Prostate gland (tissue), 2 donors: ENCODE data around the gene DSCAM. TPM values are rescaled to one million over a fixed set of nuclear protein-coding genes. Genes with fewer than 3 reads are reported as not detected.

Experiments used
- DNase-seq: peaks from one replicate; pipeline ENCODE4 v3.0.0-alpha.2; 2019; ENCODE audit warnings: low spot score
- H3K27ac ChIP-seq, 2 donors: fragments of 200-600 bp; sonication (generic); 2 replicates each; pipeline ENCODE4 v1.5.1; 2017 to 2019
- H3K27me3 ChIP-seq: fragments of 200-600 bp; sonication (generic); replicated peaks from 2 replicates; pipeline ENCODE4 v1.5.1; 2019; ENCODE audit not compliant: insufficient read depth
- H3K36me3 ChIP-seq, 2 donors: fragments of 200-600 bp; sonication (generic); 1 replicate in 1 of 2; 2 replicates in 1 of 2; pipeline versions ENCODE4 v1.5.1 to v1.8.1; 2017 to 2019
- H3K4me1 ChIP-seq: fragments of 200-600 bp; sonication (generic); replicated peaks from 2 replicates; pipeline ENCODE4 v1.5.1; 2019
- H3K4me3 ChIP-seq, 2 donors: fragments of 200-600 bp; sonication (generic); 2 replicates each; pipeline ENCODE4 v1.5.1; 2017 to 2019
- H3K9me3 ChIP-seq: fragments of 200-600 bp; sonication (generic); 2 replicates; pipeline ENCODE4 v1.5.1; 2017
- CTCF ChIP-seq, 4 experiments: fragments of 200-600 bp in 2 of 4; fragments of 450-650 bp in 2 of 4; sonication (generic) in 2 of 4; IDR thresholded peaks; 1 replicate in 3 of 4; 2 replicates in 1 of 4; pipeline ENCODE4 v1.5.1; 2016 to 2019; ENCODE audit warnings: antibody characterized with exemption in 4 of 4, mild to moderate bottlenecking in 2 of 4, moderate library complexity in 2 of 4
- POLR2A ChIP-seq: fragments of 450-650 bp; IDR thresholded peaks from one replicate; pipeline ENCODE4 v1.6.1; 2016; ENCODE audit warnings: antibody characterized with exemption, mild to moderate bottlenecking
- POLR2AphosphoS5 ChIP-seq: sonication (generic); formaldehyde crosslinking; IDR thresholded peaks from one replicate; pipeline ENCODE4 v1.6.1; 2017; ENCODE audit warnings: antibody characterized with exemption
- WGBS: methylation state at CpG from one replicate; pipeline ENCODE4 v1.1.5; 2018; 5-methylcytosine and 5-hydroxymethylcytosine counted together
- intact Hi-C: fragments of 100-400 bp; cut with DNase I; formaldehyde crosslinking; loops from one replicate; pipeline ENCODE4 v1.14.2; 2022
- total RNA-seq, 2 donors: library from RNA; depleted of rRNA; stranded (reverse); fragments of >200 nt; gene quantifications; one replicate each; pipeline ENCODE4 v1.1.0, GENCODE V29; 2016

The DSCAM gene
- total RNA-seq, 2 donors from 2014 or later = under 0.01 to 1.6 TPM

- intact Hi-C loops = no loop called here
- WGBS = 84% methylated on average over 5 of the region's 5 CpGs
- H3K9me3 ChIP-seq = no peaks in the 10 kb centered on the region
- no peak overlapping the region for H3K4me3 ChIP-seq
- no peak overlapping the region for H3K27ac ChIP-seq
- no peaks in the 10 kb centered on the region for H3K36me3 ChIP-seq
- H3K27me3 ChIP-seq = no peaks in the 10 kb centered on the region
- DNase-seq = no peak
- no peak for TF ChIP-seq CTCF (IDR thresholded peaks at IDR 0.05)
- no peak for TF ChIP-seq POLR2A
- no peak for TF ChIP-seq POLR2AphosphoS5
- H3K4me1 ChIP-seq = no peaks in the 10 kb centered on the region
These were observed 160.4 kb downstream of the DSCAM start for GRCh38 chr21:40686526-40686925.

GRCh38 chr21:40685141-40685540 lies 161.8 kb downstream of the DSCAM start:
- TF ChIP-seq POLR2A (no peak), POLR2AphosphoS5 (no peak), CTCF (IDR thresholded peaks at IDR 0.05) (no peak)
- H3K4me3 ChIP-seq = no peak overlapping the region
- DNase-seq = no peak
- no peak overlapping the region for H3K27ac ChIP-seq
- H3K27me3 ChIP-seq = no peaks in the 10 kb centered on the region
- no peaks in the 10 kb centered on the region for H3K4me1 ChIP-seq
- no peaks in the 10 kb centered on the region for H3K9me3 ChIP-seq
- no peaks in the 10 kb centered on the region for H3K36me3 ChIP-seq
- WGBS = 85% methylated on average over 3 of the region's 3 CpGs
- intact Hi-C loops = no loop called here

- no peak overlapping the region for H3K4me3 ChIP-seq
- no peak for TF ChIP-seq POLR2A
- no peak for TF ChIP-seq CTCF (IDR thresholded peaks at IDR 0.05)
- no peak for TF ChIP-seq POLR2AphosphoS5
- 92% methylated on average over 2 of the region's 2 CpGs for WGBS
- no peaks in the 10 kb centered on the region for H3K36me3 ChIP-seq
- no peaks in the 10 kb centered on the region for H3K4me1 ChIP-seq
- intact Hi-C loops = no loop called here
- no peaks in the 10 kb centered on the region for H3K9me3 ChIP-seq
- no peak for DNase-seq
- H3K27me3 ChIP-seq = no peaks in the 10 kb centered on the region
- H3K27ac ChIP-seq = no peak overlapping the region
These were observed 162.2 kb downstream of the DSCAM start for GRCh38 chr21:40684726-40685125.

GRCh38 chr21:40683349-40683748 lies 163.6 kb downstream of the DSCAM start:
- H3K36me3 ChIP-seq = no peaks in the 10 kb centered on the region
- intact Hi-C loops = no loop called here

More at GRCh38 chr21:40683349-40683748, 163.6 kb downstream of the DSCAM start:
- H3K4me1 ChIP-seq = no peaks in the 10 kb centered on the region
- H3K27ac ChIP-seq = no peak overlapping the region
- WGBS = 74% methylated on average over 5 of the region's 5 CpGs
- no peak for TF ChIP-seq POLR2A
- no peak for TF ChIP-seq CTCF (IDR thresholded peaks at IDR 0.05)
- TF ChIP-seq POLR2AphosphoS5 = no peak
- DNase-seq = no peak
- no peaks in the 10 kb centered on the region for H3K27me3 ChIP-seq
- H3K4me3 ChIP-seq = no peak overlapping the region
- H3K9me3 ChIP-seq = no peaks in the 10 kb centered on the region
